GM19463 (cell line): ENCODE measurements around the gene CD44.

ENCODE experiments used
- ATAC-seq: cut with Tn5 transposase; IDR thresholded peaks from one replicate; pipeline ENCODE4 v1.9.1; 2021; ENCODE audit warnings: mild to moderate bottlenecking, moderate library complexity; ENCODE audit not compliant: unreplicated experiment

CD44 gene

GRCh38 chr11:35234460-35235156 lies 95.6 kb downstream of the CD44 start:
- no peak for ATAC-seq

DNA sequence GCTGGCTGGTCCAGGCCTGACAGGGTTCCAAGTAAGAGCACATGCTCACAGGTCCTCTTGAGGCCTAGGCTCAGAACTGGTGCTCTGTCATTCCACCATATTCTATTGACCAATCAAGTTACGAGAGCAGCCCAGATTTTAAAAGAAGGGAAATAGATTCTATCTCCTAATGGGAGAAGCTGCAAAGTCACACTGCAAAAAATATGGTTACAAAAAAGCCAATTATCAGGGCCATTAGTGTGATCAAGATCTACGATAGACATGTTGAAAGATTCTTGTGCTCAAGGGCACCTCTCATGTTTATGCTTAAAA lies 96.1 kb downstream of the CD44 start:
- ATAC-seq: no peak

DNA sequence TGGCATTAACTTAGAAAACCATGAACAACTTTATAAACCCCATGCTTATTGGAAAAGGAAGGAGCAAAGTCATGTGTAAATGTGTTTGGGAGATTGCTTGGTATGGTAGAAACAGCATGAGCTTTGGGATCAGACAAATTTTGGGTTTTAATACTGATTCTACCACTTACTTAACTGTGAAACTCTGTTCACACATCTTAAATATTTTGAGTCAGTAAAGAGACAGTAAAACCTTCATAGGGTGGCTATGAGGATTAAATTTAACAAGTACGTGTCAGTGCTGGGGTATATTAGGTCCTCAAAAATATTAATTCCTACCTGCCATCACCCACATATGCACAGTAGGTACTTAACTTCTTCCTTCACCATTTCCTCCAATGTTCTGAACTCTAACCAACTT lies 96.5 kb downstream of the CD44 start:
- no peak for ATAC-seq

GRCh38 chr11:35235936-35236666 lies 97.1 kb downstream of the CD44 start:
- no peak for ATAC-seq

GRCh38 chr11:35236667-35237003 lies 97.7 kb downstream of the CD44 start:
- no peak for ATAC-seq

GRCh38 chr11:35237351-35237750 lies 98.4 kb downstream of the CD44 start:
- ATAC-seq: no peak

DNA sequence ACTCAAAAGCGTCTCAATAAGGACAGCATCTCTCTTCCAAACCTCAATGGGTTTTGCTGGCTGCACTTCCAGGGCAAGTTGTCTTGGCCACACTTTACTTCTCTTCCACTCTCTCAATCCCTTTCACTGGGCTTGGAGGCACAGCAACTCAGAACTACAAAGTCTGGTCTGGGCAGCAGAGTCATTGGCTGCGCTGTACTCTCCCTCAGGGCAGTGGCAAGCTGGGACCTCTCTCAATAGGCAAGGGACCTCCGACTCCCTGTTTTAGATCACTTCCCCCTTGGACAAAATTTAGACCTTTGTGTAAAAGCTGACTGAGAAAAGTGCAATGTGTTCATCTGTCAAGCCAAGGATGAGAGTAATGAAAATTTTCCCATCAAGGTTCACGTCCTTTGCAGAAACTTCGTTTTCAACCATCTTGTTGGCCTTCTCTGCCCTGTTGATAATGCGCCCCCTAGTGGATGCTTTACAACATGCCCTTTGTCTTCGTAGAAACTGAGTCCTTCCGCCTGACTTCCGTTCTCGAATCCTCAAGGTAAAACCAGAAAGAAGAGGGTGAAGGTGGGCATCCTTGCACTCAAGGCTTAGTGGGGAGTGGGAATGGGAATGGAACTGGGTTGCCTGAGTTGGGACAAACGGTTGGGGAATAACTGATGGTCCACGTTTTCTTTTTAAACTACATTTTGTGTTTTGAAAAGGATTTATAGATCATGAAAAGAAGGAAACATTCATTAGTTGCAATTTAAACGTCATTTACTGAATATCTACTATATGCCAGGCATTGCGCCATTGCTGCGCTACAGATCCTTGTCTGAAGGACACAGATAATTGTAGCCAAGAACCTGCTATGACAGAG lies 99.1 kb downstream of the CD44 start:
- no peak for ATAC-seq

- no peak for ATAC-seq
Observed at GRCh38 chr11:35238882-35239281, 99.9 kb downstream of the CD44 start.

DNA sequence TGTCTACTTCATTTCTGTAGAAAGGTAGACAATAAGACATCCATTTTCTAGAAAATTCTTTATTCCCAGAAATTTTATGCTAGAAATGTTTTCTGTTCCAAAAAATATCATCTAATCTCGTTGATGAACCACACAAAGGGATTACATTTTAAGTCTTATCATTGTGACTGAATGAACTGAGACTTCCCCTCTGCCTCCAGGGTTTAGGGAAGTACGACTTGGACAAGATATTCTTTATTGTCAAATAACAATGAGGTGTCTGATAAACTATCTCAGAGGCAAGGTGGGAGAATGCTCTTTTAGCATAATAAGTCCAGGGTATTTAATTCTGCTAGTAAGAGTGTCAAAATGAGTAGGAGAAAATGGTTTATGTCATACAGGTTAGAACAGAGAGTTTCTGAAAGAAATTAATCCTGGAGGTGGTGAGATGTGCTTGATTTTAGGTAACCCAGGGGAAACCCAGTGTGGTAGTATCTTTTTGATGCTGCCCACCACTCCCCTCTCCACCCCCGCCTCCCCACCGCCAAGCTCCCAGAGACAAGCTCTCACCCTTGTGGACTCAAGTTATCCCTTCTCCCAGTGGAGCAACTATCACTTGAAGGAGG lies 100.6 kb downstream of the CD44 start:
- ATAC-seq: no peak

- no peak for ATAC-seq
Observed at GRCh38 chr11:35241083-35241482, 102.1 kb downstream of the CD44 start.

GRCh38 chr11:35241531-35241930 lies 102.6 kb downstream of the CD44 start:
- no peak for ATAC-seq

- no peak for ATAC-seq
Observed at GRCh38 chr11:35242412-35243242, 103.7 kb downstream of the CD44 start.

- ATAC-seq: no peak
Observed at GRCh38 chr11:35243774-35244173, 104.8 kb downstream of the CD44 start.

DNA sequence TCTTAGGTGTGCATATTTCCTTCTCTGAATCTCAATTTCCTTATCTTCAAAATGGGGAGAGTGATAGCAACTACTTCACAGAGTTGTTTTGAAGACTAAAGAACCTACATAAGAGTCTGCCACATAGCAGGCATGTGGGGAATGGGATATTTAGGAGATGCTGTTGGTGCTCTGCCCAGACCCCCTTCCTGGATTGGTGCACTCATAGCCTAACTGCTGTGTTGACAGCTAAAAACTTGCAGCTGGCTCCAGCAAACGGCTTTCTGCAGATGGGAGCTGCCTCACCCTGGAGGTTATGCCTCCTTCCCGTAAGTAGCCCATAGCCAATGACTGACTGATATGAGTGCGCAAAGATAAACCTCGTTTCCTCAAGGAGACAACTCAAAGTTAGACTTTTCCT lies 106.1 kb downstream of the CD44 start:
- ATAC-seq: no peak

GRCh38 chr11:35245786-35246185 lies 106.8 kb downstream of the CD44 start:
- no peak for ATAC-seq

GRCh38 chr11:35246745-35247144 lies 107.8 kb downstream of the CD44 start:
- ATAC-seq: no peak

DNA sequence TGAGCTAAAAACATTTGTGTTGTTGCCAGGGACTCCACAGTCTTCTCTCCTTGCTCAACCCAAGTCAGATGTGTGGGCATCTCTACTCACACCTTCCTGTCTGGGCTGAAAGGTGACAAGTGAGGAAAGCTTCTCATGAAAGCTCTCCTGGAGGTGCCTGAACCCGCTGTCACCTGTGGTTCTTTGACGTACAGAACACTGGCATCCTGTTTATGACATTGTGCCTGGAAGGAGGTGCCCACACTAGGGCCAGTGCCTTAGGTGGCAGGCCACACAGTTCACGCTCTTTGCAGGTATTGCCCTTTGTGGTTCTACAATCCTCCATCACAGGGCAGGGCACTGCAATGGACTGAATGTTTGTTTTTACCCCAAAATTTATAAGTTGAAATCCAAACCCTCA lies 108.5 kb downstream of the CD44 start:
- no peak for ATAC-seq

- no peak for ATAC-seq
Observed at GRCh38 chr11:35247863-35248262, 108.9 kb downstream of the CD44 start.

DNA sequence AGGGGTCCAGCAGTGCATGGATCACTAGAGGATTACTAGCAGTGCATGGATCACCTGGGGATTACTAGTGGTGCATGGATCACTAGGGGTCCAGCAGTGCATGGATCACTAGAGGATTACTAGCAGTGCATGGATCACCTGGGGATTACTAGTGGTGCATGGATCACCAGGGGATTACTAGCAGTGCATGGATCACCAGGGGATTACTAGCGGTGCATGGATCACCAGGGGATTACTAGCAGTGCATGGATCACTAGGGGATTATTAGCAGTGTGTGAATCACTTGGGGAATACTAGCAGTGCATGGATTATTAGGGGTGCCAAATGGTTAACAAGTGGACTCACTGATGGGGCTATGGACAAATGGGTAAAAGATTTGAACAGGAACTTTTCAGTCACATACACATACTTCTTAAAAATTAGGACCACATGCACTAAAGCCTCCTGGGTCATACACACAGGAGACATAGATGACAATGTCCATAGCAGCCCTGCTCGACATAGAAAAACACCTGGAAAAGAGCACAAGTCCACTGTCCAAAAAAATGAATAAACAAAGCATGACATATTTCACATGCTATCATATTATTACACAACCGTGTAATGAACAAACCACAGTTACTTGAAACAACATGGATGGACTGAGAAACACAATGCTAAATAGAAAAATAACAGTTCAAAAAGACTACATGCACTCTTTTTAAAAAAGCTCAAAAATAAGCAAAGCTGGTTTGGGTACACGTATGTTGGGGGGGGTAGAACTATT lies 109.8 kb downstream of the CD44 start:
- no peak for ATAC-seq

DNA sequence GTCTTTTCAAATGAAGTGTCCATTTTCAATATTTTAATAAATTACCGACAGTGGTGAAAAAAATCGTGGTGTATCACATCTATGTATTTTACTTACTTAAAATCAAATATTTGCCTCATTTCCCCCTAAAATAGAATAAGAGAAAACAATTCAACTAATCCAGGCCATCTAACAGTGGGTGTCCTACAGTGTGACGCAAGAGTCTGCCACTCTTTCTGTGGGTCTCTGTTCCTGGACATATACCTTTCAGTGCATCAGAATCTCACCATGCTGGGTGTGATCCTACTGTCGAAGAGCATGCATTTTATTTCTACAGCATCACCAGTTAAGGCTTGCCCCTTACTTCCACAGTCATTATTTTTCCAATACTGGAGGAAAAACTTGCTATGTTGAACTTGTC lies 111.2 kb downstream of the CD44 start:
- ATAC-seq: no peak
